PC-9 (cell line): ENCODE data around the gene MRTO4.

ENCODE experiments used
- EZH2 ChIP-seq: fragments of 200-600 bp; sonication (generic); IDR thresholded peaks from 2 replicates; pipeline ENCODE4 v1.8.0; 2017; ENCODE audit warnings: antibody characterized with exemption, low read depth
- TF ChIP-seq, protein P1 (sequence below): fragments of 200-600 bp; sonication (generic); conservative IDR thresholded peaks from 2 replicates; pipeline ENCODE4 v1.6.1; 2017; ENCODE audit warnings: mixed run types, antibody characterized with exemption, mild to moderate bottlenecking, moderate library complexity

DNA sequence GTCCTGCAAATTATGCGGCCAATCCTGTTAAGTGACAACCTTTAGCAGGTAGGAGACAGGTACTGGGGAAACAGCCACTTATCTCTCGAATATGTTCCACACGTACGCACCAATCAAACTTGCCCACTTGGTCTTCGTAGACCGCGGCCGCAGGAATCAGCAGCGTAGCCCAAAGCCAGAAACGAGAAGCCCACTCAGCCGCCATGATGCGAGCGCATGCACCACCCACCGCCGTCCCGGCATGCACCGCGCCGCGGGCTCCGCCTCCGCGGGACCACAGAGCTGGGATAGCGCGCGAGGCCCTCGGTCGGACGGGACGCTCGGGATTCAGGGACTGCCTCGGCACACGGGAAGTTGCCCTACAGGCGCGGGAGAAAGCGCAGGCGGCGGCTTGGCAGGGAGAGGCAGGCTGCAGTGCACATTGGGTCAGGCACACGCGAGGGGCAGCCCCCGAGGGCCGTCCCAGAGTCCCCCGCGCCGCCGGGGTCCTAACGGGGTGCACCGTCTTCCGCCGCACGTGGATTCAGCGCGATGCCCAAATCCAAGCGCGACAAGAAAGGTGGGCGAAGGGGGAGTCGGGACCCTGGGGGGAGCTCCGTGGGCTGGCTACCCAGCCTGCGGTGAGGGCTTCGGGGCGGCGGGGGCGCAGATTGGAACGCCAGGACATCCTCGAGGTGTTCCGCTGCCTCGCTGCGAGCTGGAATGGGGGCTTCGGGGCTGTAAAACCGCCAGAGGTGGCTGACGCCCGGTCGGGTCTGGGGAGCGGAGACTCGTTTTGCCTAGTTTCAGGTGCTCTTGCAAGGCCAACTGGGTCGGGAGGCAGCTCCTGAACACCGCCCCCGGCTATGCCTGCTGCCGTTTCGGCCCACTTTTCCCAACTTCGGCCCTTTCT lies at the start of gene MRTO4, which contains the start of gene EMC1:
- TF ChIP-seq, protein P1, sequence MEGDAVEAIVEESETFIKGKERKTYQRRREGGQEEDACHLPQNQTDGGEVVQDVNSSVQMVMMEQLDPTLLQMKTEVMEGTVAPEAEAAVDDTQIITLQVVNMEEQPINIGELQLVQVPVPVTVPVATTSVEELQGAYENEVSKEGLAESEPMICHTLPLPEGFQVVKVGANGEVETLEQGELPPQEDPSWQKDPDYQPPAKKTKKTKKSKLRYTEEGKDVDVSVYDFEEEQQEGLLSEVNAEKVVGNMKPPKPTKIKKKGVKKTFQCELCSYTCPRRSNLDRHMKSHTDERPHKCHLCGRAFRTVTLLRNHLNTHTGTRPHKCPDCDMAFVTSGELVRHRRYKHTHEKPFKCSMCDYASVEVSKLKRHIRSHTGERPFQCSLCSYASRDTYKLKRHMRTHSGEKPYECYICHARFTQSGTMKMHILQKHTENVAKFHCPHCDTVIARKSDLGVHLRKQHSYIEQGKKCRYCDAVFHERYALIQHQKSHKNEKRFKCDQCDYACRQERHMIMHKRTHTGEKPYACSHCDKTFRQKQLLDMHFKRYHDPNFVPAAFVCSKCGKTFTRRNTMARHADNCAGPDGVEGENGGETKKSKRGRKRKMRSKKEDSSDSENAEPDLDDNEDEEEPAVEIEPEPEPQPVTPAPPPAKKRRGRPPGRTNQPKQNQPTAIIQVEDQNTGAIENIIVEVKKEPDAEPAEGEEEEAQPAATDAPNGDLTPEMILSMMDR: no peak
- no peak for TF ChIP-seq EZH2
